Gastroesophageal sphincter (tissue), 4 donors: ENCODE data around the gene FMN2. TPM values are rescaled to one million over a fixed set of nuclear protein-coding genes. Genes with fewer than 3 reads are reported as not detected.
A peak's percentile ranks its signal among the peaks of the same experiment; 100 is the strongest.

Source experiments
- ATAC-seq: fragments of 150-250 bp; one replicate; pipeline ENCODE4 v1.9.1; 2016; ENCODE audit warnings: mild to moderate bottlenecking, moderate library complexity
- H3K27ac ChIP-seq, 4 donors: fragments of 200-600 bp; sonication (generic) in 3 of 4; 1 replicate in 3 of 4; 2 replicates in 1 of 4; pipeline ENCODE4 v1.5.1; 2016 to 2019
- H3K27me3 ChIP-seq: fragments of 200-600 bp; sonication (generic); one replicate; pipeline ENCODE4 v1.5.1; 2019
- H3K36me3 ChIP-seq, 2 donors: fragments of 200-600 bp; sonication (generic); one replicate each; pipeline ENCODE4 v1.5.1; 2019; ENCODE audit warnings: control low read depth in 1 of 2
- H3K4me1 ChIP-seq, 3 donors: fragments of 200-600 bp; sonication (generic); 1 replicate in 2 of 3; 2 replicates in 1 of 3; pipeline ENCODE4 v1.5.1; 2016 to 2019; ENCODE audit warnings: control low read depth in 2 of 3
- H3K4me3 ChIP-seq, 2 donors: fragments of 200-600 bp; sonication (generic); one replicate each; pipeline ENCODE4 v1.5.1; 2019; ENCODE audit warnings: mild to moderate bottlenecking in 1 of 2, moderate library complexity in 1 of 2
- H3K9me3 ChIP-seq, 3 donors: fragments of 200-600 bp; sonication (generic); one replicate each; pipeline ENCODE4 v1.5.1; 2017 to 2019; ENCODE audit warnings: control low read depth in 2 of 3
- CTCF ChIP-seq, 4 experiments: fragments of 200-600 bp in 2 of 4; fragments of 450-650 bp in 2 of 4; sonication (generic) in 1 of 4; IDR thresholded peaks; one replicate each; pipeline ENCODE4 v1.5.1; 2017 to 2019; ENCODE audit warnings: antibody characterized with exemption in 4 of 4, mild to moderate bottlenecking in 2 of 4, moderate library complexity in 2 of 4
- EP300 ChIP-seq: sonication (generic); formaldehyde crosslinking; IDR thresholded peaks from one replicate; pipeline ENCODE4 v1.6.1; 2017; ENCODE audit warnings: antibody characterized with exemption, mild to moderate bottlenecking
- POLR2A ChIP-seq, 2 donors: fragments of 450-650 bp; IDR thresholded peaks; one replicate each; pipeline ENCODE4 v1.6.1; 2017; ENCODE audit warnings: antibody characterized with exemption in 2 of 2, mild to moderate bottlenecking in 2 of 2, moderate library complexity in 1 of 2
- POLR2AphosphoS5 ChIP-seq: sonication (generic); formaldehyde crosslinking; IDR thresholded peaks from one replicate; pipeline ENCODE4 v1.6.1; 2017; ENCODE audit warnings: antibody characterized with exemption
- WGBS, 2 donors: methylation state at CpG; one replicate each; pipeline ENCODE4 v1.1.5; 2018; ENCODE audit warnings: low coverage in 1 of 2; 5-methylcytosine and 5-hydroxymethylcytosine counted together
- total RNA-seq, 4 donors: library from RNA; depleted of rRNA; stranded (reverse); fragments of >200 nt; gene quantifications; one replicate each; pipeline ENCODE4 v1.1.0, GENCODE V29; 2016

The FMN2 gene
- total RNA-seq, 4 donors from 2014 or later: 0.27 to 8.6 (median 2.7) TPM

GRCh38 chr1:240139511-240139910 lies 47.8 kb downstream of the FMN2 start:
- no peaks in the 10 kb centered on the region for H3K4me1 ChIP-seq
- TF ChIP-seq EP300 (no peak), POLR2A (IDR thresholded peaks at IDR 0.05) (no peak), CTCF (IDR thresholded peaks at IDR 0.05) (no peak), POLR2AphosphoS5 (no peak)
- no peaks in the 10 kb centered on the region for H3K27me3 ChIP-seq
- no peak overlapping the region for H3K27ac ChIP-seq
- H3K4me3 ChIP-seq: no peak overlapping the region
- no peaks in the 10 kb centered on the region for H3K9me3 ChIP-seq
- H3K36me3 ChIP-seq: no peaks in the 10 kb centered on the region
- no peak for ATAC-seq
- WGBS, 2 donors: 76 to 81% methylated on average over 5 of the region's 5 CpGs

GRCh38 chr1:240145120-240145519 lies 53.4 kb downstream of the FMN2 start:
- Histone ChIP-seq H3K4me3 (no peak overlapping the region), H3K36me3 (no peaks in the 10 kb centered on the region), H3K4me1 (no peaks in the 10 kb centered on the region), H3K9me3 (no peaks in the 10 kb centered on the region), H3K27ac (no peak overlapping the region), H3K27me3 (no peaks in the 10 kb centered on the region)
- TF ChIP-seq POLR2AphosphoS5: no peak
- TF ChIP-seq EP300: no peak
- TF ChIP-seq POLR2A (IDR thresholded peaks at IDR 0.05): no peak
- no peak for TF ChIP-seq CTCF (IDR thresholded peaks at IDR 0.05)
- 93 to 94% methylated on average over 10 to 14 of the region's 14 CpGs for WGBS, 2 donors
- no peak for ATAC-seq

- no peak for ATAC-seq
- H3K9me3 ChIP-seq: no peaks in the 10 kb centered on the region
- no peak overlapping the region for H3K27ac ChIP-seq
- no peaks in the 10 kb centered on the region for H3K4me1 ChIP-seq
- H3K27me3 ChIP-seq: no peaks in the 10 kb centered on the region
- H3K36me3 ChIP-seq: no peaks in the 10 kb centered on the region
- TF ChIP-seq POLR2AphosphoS5: no peak
- no peak for TF ChIP-seq EP300
- no peak for TF ChIP-seq CTCF (IDR thresholded peaks at IDR 0.05)
- TF ChIP-seq POLR2A (IDR thresholded peaks at IDR 0.05): no peak
- H3K4me3 ChIP-seq: no peak overlapping the region
- WGBS, 2 donors: 100% methylated on average over 2 of the region's 2 CpGs; no CpG with 5 or more reads in 1 of the 2 donors
These were observed 56.6 kb downstream of the FMN2 start for GRCh38 chr1:240148333-240148732.

GRCh38 chr1:240149484-240150094 lies 57.9 kb downstream of the FMN2 start:
- Histone ChIP-seq H3K9me3 (no peaks in the 10 kb centered on the region), H3K36me3 (no peaks in the 10 kb centered on the region), H3K4me3 (no peak overlapping the region), H3K27me3 (no peaks in the 10 kb centered on the region), H3K27ac (no peak overlapping the region), H3K4me1 (no peaks in the 10 kb centered on the region)
- ATAC-seq: no peak
- WGBS, 2 donors: 25 to 30% methylated on average over 3 of the region's 3 CpGs
- TF ChIP-seq CTCF (IDR thresholded peaks at IDR 0.05) (peak; percentile 41 to 56 (median 54)), POLR2AphosphoS5 (no peak), POLR2A (IDR thresholded peaks at IDR 0.05) (no peak), EP300 (no peak)

- Histone ChIP-seq H3K4me3 (no peak overlapping the region), H3K9me3 (no peaks in the 10 kb centered on the region), H3K36me3 (no peaks in the 10 kb centered on the region), H3K27me3 (no peaks in the 10 kb centered on the region), H3K4me1 (no peaks in the 10 kb centered on the region), H3K27ac (no peak overlapping the region)
- 88 to 93% methylated on average over 7 of the region's 7 CpGs for WGBS, 2 donors
- TF ChIP-seq CTCF (IDR thresholded peaks at IDR 0.05) (no peak), EP300 (no peak), POLR2A (IDR thresholded peaks at IDR 0.05) (no peak), POLR2AphosphoS5 (no peak)
- ATAC-seq: no peak
These were observed 59.6 kb downstream of the FMN2 start for GRCh38 chr1:240151136-240151735.
